VCaP (cell line): ENCODE results near the gene TMEM259.
A peak's percentile ranks its signal among the peaks of the same experiment; 100 is the strongest.

Experiments used
- H3K27ac ChIP-seq: fragments of 450-650 bp; 2 replicates; pipeline ENCODE4 v1.5.1; 2017
- CTCF ChIP-seq: fragments of 450-650 bp; conservative IDR thresholded peaks from 2 replicates; pipeline ENCODE4 v1.5.1; 2017; ENCODE audit warnings: mild to moderate bottlenecking, moderate library complexity

Gene TMEM259

GRCh38 chr19:1046836-1047695 is 26.1 kb upstream of the TMEM259 start:
- H3K27ac ChIP-seq = no peak overlapping the region
- no peak for TF ChIP-seq CTCF

GRCh38 chr19:1046117-1046626 is 25.2 kb upstream of the TMEM259 start:
- H3K27ac ChIP-seq = no peak overlapping the region
- TF ChIP-seq CTCF = no peak

- no peak overlapping the region for H3K27ac ChIP-seq
- TF ChIP-seq CTCF = no peak
These were observed 24.3 kb upstream of the TMEM259 start for GRCh38 chr19:1045247-1045603.

- no peak; the same call in 1 of the 2 replicates for TF ChIP-seq CTCF
- H3K27ac ChIP-seq = peak overlapping the region; percentile 72
These were observed 22.0 kb upstream of the TMEM259 start for GRCh38 chr19:1042689-1043511.

- no peak for TF ChIP-seq CTCF
- H3K27ac ChIP-seq = peak overlapping the region; percentile 72
These were observed 21.1 kb upstream of the TMEM259 start for GRCh38 chr19:1041835-1042685.

GRCh38 chr19:1041272-1041834 is 20.4 kb upstream of the TMEM259 start:
- no peak for TF ChIP-seq CTCF
- H3K27ac ChIP-seq = peak overlapping the region; percentile 72
